Rectal smooth muscle tissue (tissue), 1 donor: Measurements from ENCODE around the gene AFF1.

Experiments used
- H3K27ac ChIP-seq: one replicate; pipeline ENCODE4 v1.7.0; 2013; ENCODE audit warnings: low read depth, low read length, inconsistent platforms
- H3K27me3 ChIP-seq: one replicate; pipeline ENCODE4 v1.7.0; 2013; ENCODE audit warnings: low read length; ENCODE audit not compliant: control insufficient read depth, insufficient read depth
- H3K36me3 ChIP-seq: one replicate; pipeline ENCODE4 v1.7.0; 2013; ENCODE audit warnings: low read length; ENCODE audit not compliant: control insufficient read depth, insufficient read depth
- H3K4me1 ChIP-seq: one replicate; pipeline ENCODE4 v1.7.0; 2013; ENCODE audit warnings: low read length; ENCODE audit not compliant: control insufficient read depth, insufficient read depth
- H3K4me3 ChIP-seq: one replicate; pipeline ENCODE4 v1.7.0; 2013; ENCODE audit warnings: low read length
- H3K9ac ChIP-seq: one replicate; pipeline ENCODE4 v1.7.0; 2013; ENCODE audit warnings: low read length

AFF1 gene

GRCh38 chr4:86967073-86967472 is 32.3 kb downstream of the AFF1 start:
- H3K27me3 ChIP-seq = no peaks in the 10 kb centered on the region
- H3K4me3 ChIP-seq = no peak overlapping the region
- no peaks in the 10 kb centered on the region for H3K36me3 ChIP-seq
- H3K4me1 ChIP-seq = peaks cover 7% of the 10 kb centered on the region
- no peak overlapping the region for H3K9ac ChIP-seq
- no peak overlapping the region for H3K27ac ChIP-seq

- no peaks in the 10 kb centered on the region for H3K36me3 ChIP-seq
- H3K9ac ChIP-seq = no peak overlapping the region
- no peaks in the 10 kb centered on the region for H3K27me3 ChIP-seq
- H3K4me3 ChIP-seq = no peak overlapping the region
- H3K4me1 ChIP-seq = peaks cover 7% of the 10 kb centered on the region
- H3K27ac ChIP-seq = no peak overlapping the region
Observed at GRCh38 chr4:86967798-86968197, 33.0 kb downstream of the AFF1 start.

GRCh38 chr4:86968547-86968946 is 33.7 kb downstream of the AFF1 start:
- H3K36me3 ChIP-seq = no peaks in the 10 kb centered on the region
- H3K27ac ChIP-seq = no peak overlapping the region
- H3K27me3 ChIP-seq = no peaks in the 10 kb centered on the region
- no peak overlapping the region for H3K4me3 ChIP-seq
- H3K4me1 ChIP-seq = peaks cover 7% of the 10 kb centered on the region
- H3K9ac ChIP-seq = no peak overlapping the region

GRCh38 chr4:86970447-86971354 is 35.9 kb downstream of the AFF1 start:
- peaks cover 7% of the 10 kb centered on the region for H3K4me1 ChIP-seq
- no peak overlapping the region for H3K9ac ChIP-seq
- no peaks in the 10 kb centered on the region for H3K36me3 ChIP-seq
- H3K27me3 ChIP-seq = no peaks in the 10 kb centered on the region
- no peak overlapping the region for H3K27ac ChIP-seq
- H3K4me3 ChIP-seq = no peak overlapping the region

GRCh38 chr4:86971355-86971683 is 36.5 kb downstream of the AFF1 start:
- H3K36me3 ChIP-seq = no peaks in the 10 kb centered on the region
- peaks cover 7% of the 10 kb centered on the region for H3K4me1 ChIP-seq
- no peak overlapping the region for H3K9ac ChIP-seq
- no peaks in the 10 kb centered on the region for H3K27me3 ChIP-seq
- no peak overlapping the region for H3K4me3 ChIP-seq
- no peak overlapping the region for H3K27ac ChIP-seq

GRCh38 chr4:86972997-86973396 is 38.2 kb downstream of the AFF1 start:
- no peak overlapping the region for H3K27ac ChIP-seq
- H3K4me3 ChIP-seq = no peak overlapping the region
- no peak overlapping the region for H3K9ac ChIP-seq
- H3K36me3 ChIP-seq = no peaks in the 10 kb centered on the region
- no peaks in the 10 kb centered on the region for H3K27me3 ChIP-seq
- H3K4me1 ChIP-seq = peaks cover 7% of the 10 kb centered on the region

- Histone ChIP-seq H3K9ac (no peak overlapping the region), H3K4me3 (no peak overlapping the region), H3K27me3 (no peaks in the 10 kb centered on the region), H3K27ac (no peak overlapping the region), H3K36me3 (no peaks in the 10 kb centered on the region), H3K4me1 (peaks cover 7% of the 10 kb centered on the region)
Observed at GRCh38 chr4:86973668-86974067, 38.9 kb downstream of the AFF1 start.

- no peak overlapping the region for H3K9ac ChIP-seq
- H3K36me3 ChIP-seq = no peaks in the 10 kb centered on the region
- no peak overlapping the region for H3K4me3 ChIP-seq
- H3K4me1 ChIP-seq = peaks cover 7% of the 10 kb centered on the region
- no peak overlapping the region for H3K27ac ChIP-seq
- H3K27me3 ChIP-seq = no peaks in the 10 kb centered on the region
Observed at GRCh38 chr4:86974551-86974994, 39.8 kb downstream of the AFF1 start.

GRCh38 chr4:86975927-86976326 is 41.1 kb downstream of the AFF1 start:
- Histone ChIP-seq H3K9ac (no peak overlapping the region), H3K36me3 (no peaks in the 10 kb centered on the region), H3K4me1 (peaks cover 4% of the 10 kb centered on the region), H3K27me3 (no peaks in the 10 kb centered on the region), H3K4me3 (no peak overlapping the region), H3K27ac (no peak overlapping the region)

GRCh38 chr4:86976801-86977485 is 42.1 kb downstream of the AFF1 start:
- Histone ChIP-seq H3K4me3 (peak overlapping the region; percentile 9), H3K4me1 (no peaks in the 10 kb centered on the region), H3K27me3 (no peaks in the 10 kb centered on the region), H3K27ac (no peak overlapping the region), H3K36me3 (no peaks in the 10 kb centered on the region), H3K9ac (no peak overlapping the region)

GRCh38 chr4:86977621-86978184 is 42.9 kb downstream of the AFF1 start:
- no peaks in the 10 kb centered on the region for H3K36me3 ChIP-seq
- H3K4me3 ChIP-seq = peak overlapping the region; percentile 9
- no peak overlapping the region for H3K9ac ChIP-seq
- no peak overlapping the region for H3K27ac ChIP-seq
- no peaks in the 10 kb centered on the region for H3K27me3 ChIP-seq
- no peaks in the 10 kb centered on the region for H3K4me1 ChIP-seq

- no peaks in the 10 kb centered on the region for H3K27me3 ChIP-seq
Observed at GRCh38 chr4:86978709-86979108, 43.9 kb downstream of the AFF1 start.

More at GRCh38 chr4:86978709-86979108, 43.9 kb downstream of the AFF1 start:
- Histone ChIP-seq H3K4me1 (no peaks in the 10 kb centered on the region), H3K9ac (no peak overlapping the region), H3K4me3 (no peak overlapping the region), H3K27ac (no peak overlapping the region), H3K36me3 (no peaks in the 10 kb centered on the region)
